Neural cell (in vitro differentiated cells): ENCODE measurements around the gene ARRDC2. TPM values are rescaled to one million over a fixed set of nuclear protein-coding genes. Genes with fewer than 3 reads are reported as not detected.

Experiments used
- H2AFZ ChIP-seq: fragments of 200-600, 300-800 bp; sonication (generic), shearing (Covaris generic); 2 replicates; pipeline ENCODE4 v1.6.0; 2014; ENCODE audit warnings: low read depth, mild to moderate bottlenecking, antibody characterized with exemption, low read length, moderate library complexity
- H3F3A ChIP-seq: fragments of 200-600 bp; shearing (Covaris generic); 2 replicates; pipeline ENCODE4 v1.6.1; 2016; ENCODE audit warnings: mild to moderate bottlenecking, moderate library complexity, mixed read lengths, antibody characterized with exemption, low read length; ENCODE audit not compliant: insufficient read depth, poor library complexity, severe bottlenecking
- H3K27ac ChIP-seq: fragments of 200-600, 300-800 bp; sonication (generic), shearing (Covaris generic); 2 replicates; pipeline ENCODE4 v1.5.1; 2014; ENCODE audit warnings: mild to moderate bottlenecking, low read length, moderate library complexity
- H3K27me3 ChIP-seq: fragments of 300-800, 200-600 bp; sonication (generic), shearing (Covaris generic); 2 replicates; pipeline ENCODE4 v1.6.0; 2014; ENCODE audit warnings: mild to moderate bottlenecking, low read depth, low read length, moderate library complexity; ENCODE audit not compliant: insufficient read depth
- H3K36me3 ChIP-seq: fragments of 300-800, 200-600 bp; sonication (generic), shearing (Covaris generic); 2 replicates; pipeline ENCODE4 v1.5.1; 2014; ENCODE audit warnings: mild to moderate bottlenecking, antibody characterized with exemption, low read length, moderate library complexity; ENCODE audit not compliant: insufficient read depth
- H3K4me2 ChIP-seq: fragments of 300-800, 200-600 bp; sonication (generic), shearing (Covaris generic); 2 replicates; pipeline ENCODE4 v1.6.0; 2014; ENCODE audit warnings: mild to moderate bottlenecking, low read length
- H3K4me3 ChIP-seq: fragments of 300-800, 200-600 bp; sonication (generic), shearing (Covaris generic); 2 replicates; pipeline ENCODE4 v1.5.1; 2014; ENCODE audit warnings: mild to moderate bottlenecking, low read length, moderate library complexity
- H3K79me2 ChIP-seq: fragments of 200-600 bp; shearing (Covaris generic); replicated peaks from 2 replicates; pipeline ENCODE4 v1.6.0; 2014; ENCODE audit warnings: mild to moderate bottlenecking, low read length, moderate library complexity; ENCODE audit not compliant: insufficient read depth
- H3K9ac ChIP-seq: fragments of 300-800, 200-600 bp; sonication (generic), shearing (Covaris generic); 2 replicates; pipeline ENCODE4 v1.6.1; 2016; ENCODE audit warnings: mild to moderate bottlenecking, low read length, mixed read lengths
- H3K9me2 ChIP-seq: fragments of 200-600 bp; shearing (Covaris generic); 2 replicates; pipeline ENCODE4 v1.6.1; 2016; ENCODE audit warnings: mild to moderate bottlenecking, low read length, mixed read lengths; ENCODE audit not compliant: insufficient read depth
- H3K9me3 ChIP-seq: fragments of 200-600, 300-800 bp; sonication (generic), shearing (Covaris generic); 2 replicates; pipeline ENCODE4 v1.6.1; 2016; ENCODE audit warnings: mild to moderate bottlenecking, mixed run types, low read length, moderate library complexity, mixed read lengths
- H4K20me1 ChIP-seq: fragments of 200-600 bp; shearing (Covaris generic); 2 replicates; pipeline ENCODE4 v1.6.1; 2016; ENCODE audit warnings: mild to moderate bottlenecking, mixed run types; ENCODE audit not compliant: insufficient read depth
- EP300 ChIP-seq: fragments of 450-650 bp; conservative IDR thresholded peaks from 2 replicates; pipeline ENCODE4 v1.6.1; 2014; ENCODE audit warnings: antibody characterized with exemption, mild to moderate bottlenecking, moderate library complexity; ENCODE audit not compliant: poor library complexity, severe bottlenecking
- EZH2 ChIP-seq: fragments of 200-600, 300-800 bp; shearing (Covaris generic), sonication (generic); IDR thresholded peaks from 2 replicates; pipeline ENCODE4 v1.6.1; 2014; ENCODE audit warnings: antibody characterized with exemption, low read length, borderline replicate concordance, mild to moderate bottlenecking; ENCODE audit not compliant: insufficient read depth, poor library complexity, severe bottlenecking
- MXI1 ChIP-seq: fragments of 450-650 bp; conservative IDR thresholded peaks from 2 replicates; pipeline ENCODE4 v1.6.1; 2014; ENCODE audit warnings: antibody characterized with exemption, mild to moderate bottlenecking; ENCODE audit not compliant: poor library complexity, severe bottlenecking
- POLR2AphosphoS5 ChIP-seq: IDR thresholded peaks from 2 replicates; pipeline ENCODE4 v1.6.1; 2012
- RAD21 ChIP-seq: fragments of 450-650 bp; conservative IDR thresholded peaks from 2 replicates; pipeline ENCODE4 v1.6.1; 2014; ENCODE audit warnings: antibody characterized with exemption, mild to moderate bottlenecking, moderate library complexity
- TAF1 ChIP-seq: IDR thresholded peaks from 2 replicates; pipeline ENCODE4 v1.6.1; 2012; ENCODE audit warnings: low read depth
- polyA plus RNA-seq: library from polyadenylated mRNA; depleted of rRNA; stranded (reverse); fragments of >200 nt; gene quantifications from 2 replicates; pipeline ENCODE4 v1.2.3, GENCODE V29; 2014
- TF ChIP-seq, protein P1 (sequence below): IDR thresholded peaks from 2 replicates; pipeline ENCODE4 v1.6.1; 2012; ENCODE audit warnings: borderline replicate concordance

Gene ARRDC2
- polyA plus RNA-seq, 1 donor from 2014 or later, result 3.6 TPM

DNA sequence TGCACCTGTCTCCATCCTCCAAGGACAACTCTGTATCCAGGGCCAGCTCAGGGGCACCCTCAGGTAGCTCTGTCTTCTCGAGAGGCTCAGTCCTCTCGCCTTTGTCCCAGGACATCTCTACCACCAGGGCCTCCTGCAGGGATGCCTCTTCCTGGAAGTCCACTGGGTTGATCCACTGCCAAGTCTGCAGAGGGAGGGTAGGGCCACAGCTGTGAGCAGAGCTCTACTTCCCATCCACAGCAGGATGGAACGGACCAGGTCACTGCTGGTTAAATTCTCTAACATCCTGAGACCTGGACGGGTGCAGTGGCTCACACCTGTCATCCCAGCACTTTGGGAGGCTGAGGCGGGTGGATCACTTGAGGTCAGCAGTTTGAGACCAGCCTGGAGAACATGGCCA, 51.9 kb downstream of the ARRDC2 start:
- H3K79me2 ChIP-seq, result no peaks in the 10 kb centered on the region
- no peaks in the 10 kb centered on the region for H4K20me1 ChIP-seq
- no peak overlapping the region for H3K4me3 ChIP-seq
- H3K9me3 ChIP-seq, result no peaks in the 10 kb centered on the region
- no peak overlapping the region for H3K27ac ChIP-seq
- no peaks in the 10 kb centered on the region for H3K36me3 ChIP-seq
- H3K9me2 ChIP-seq, result no peaks in the 10 kb centered on the region
- no peak overlapping the region for H3K4me2 ChIP-seq
- H2AFZ ChIP-seq, result no peak overlapping the region
- no peak overlapping the region for H3K9ac ChIP-seq
- H3K27me3 ChIP-seq, result no peaks in the 10 kb centered on the region
- H3F3A ChIP-seq, result no peaks in the 10 kb centered on the region
- TF ChIP-seq, protein P1, sequence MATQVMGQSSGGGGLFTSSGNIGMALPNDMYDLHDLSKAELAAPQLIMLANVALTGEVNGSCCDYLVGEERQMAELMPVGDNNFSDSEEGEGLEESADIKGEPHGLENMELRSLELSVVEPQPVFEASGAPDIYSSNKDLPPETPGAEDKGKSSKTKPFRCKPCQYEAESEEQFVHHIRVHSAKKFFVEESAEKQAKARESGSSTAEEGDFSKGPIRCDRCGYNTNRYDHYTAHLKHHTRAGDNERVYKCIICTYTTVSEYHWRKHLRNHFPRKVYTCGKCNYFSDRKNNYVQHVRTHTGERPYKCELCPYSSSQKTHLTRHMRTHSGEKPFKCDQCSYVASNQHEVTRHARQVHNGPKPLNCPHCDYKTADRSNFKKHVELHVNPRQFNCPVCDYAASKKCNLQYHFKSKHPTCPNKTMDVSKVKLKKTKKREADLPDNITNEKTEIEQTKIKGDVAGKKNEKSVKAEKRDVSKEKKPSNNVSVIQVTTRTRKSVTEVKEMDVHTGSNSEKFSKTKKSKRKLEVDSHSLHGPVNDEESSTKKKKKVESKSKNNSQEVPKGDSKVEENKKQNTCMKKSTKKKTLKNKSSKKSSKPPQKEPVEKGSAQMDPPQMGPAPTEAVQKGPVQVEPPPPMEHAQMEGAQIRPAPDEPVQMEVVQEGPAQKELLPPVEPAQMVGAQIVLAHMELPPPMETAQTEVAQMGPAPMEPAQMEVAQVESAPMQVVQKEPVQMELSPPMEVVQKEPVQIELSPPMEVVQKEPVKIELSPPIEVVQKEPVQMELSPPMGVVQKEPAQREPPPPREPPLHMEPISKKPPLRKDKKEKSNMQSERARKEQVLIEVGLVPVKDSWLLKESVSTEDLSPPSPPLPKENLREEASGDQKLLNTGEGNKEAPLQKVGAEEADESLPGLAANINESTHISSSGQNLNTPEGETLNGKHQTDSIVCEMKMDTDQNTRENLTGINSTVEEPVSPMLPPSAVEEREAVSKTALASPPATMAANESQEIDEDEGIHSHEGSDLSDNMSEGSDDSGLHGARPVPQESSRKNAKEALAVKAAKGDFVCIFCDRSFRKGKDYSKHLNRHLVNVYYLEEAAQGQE, result no peak
- TF ChIP-seq POLR2AphosphoS5 (no peak), EP300 (no peak), TAF1 (no peak)

DNA sequence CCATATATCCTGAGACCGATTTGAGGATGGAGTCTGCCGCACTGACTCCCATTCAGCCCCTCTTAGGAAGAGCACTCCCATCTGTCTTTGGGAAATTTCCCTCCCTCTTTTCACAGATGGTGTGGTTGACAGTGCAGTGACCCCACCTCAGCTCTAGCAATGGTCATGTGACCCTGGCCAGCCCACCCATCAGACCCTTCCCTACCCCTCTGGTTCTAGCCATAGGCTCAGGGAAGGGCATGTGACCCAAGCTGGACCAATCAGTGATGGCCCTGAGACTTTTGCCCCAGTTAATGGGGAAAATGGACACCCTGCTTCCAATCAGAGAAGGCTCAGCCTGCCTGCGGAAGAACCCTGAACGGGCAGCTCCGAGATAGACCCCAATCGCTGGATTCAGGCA, 52.5 kb downstream of the ARRDC2 start:
- no peak overlapping the region for H2AFZ ChIP-seq
- no peaks in the 10 kb centered on the region for H3F3A ChIP-seq
- no peaks in the 10 kb centered on the region for H3K9me2 ChIP-seq
- H3K79me2 ChIP-seq, result no peaks in the 10 kb centered on the region
- H3K9me3 ChIP-seq, result no peaks in the 10 kb centered on the region
- no peaks in the 10 kb centered on the region for H3K36me3 ChIP-seq
- TF ChIP-seq, protein P1, result no peak
- TF ChIP-seq EZH2 (no peak), RAD21 (no peak), POLR2AphosphoS5 (no peak), MXI1 (no peak), TAF1 (no peak), EP300 (no peak)
- H3K27ac ChIP-seq, result no peak overlapping the region
- H3K4me3 ChIP-seq, result no peak overlapping the region
- H3K9ac ChIP-seq, result no peak overlapping the region
- H3K27me3 ChIP-seq, result no peaks in the 10 kb centered on the region
- H4K20me1 ChIP-seq, result no peaks in the 10 kb centered on the region
- H3K4me2 ChIP-seq, result no peak overlapping the region
